Spleen (tissue), 7 donors: ENCODE data around the gene THRSP.

Experiments
- POLR2A ChIP-seq, 3 donors: fragments of 450-650 bp; IDR thresholded peaks; one replicate each; pipeline ENCODE4 v1.5.1; 2017; ENCODE audit warnings: antibody characterized with exemption in 3 of 3, mild to moderate bottlenecking in 1 of 3
- POLR2AphosphoS5 ChIP-seq, 3 donors: sonication (generic); formaldehyde crosslinking; IDR thresholded peaks; one replicate each; pipeline ENCODE4 v1.5.1; 2017; ENCODE audit warnings: antibody characterized with exemption in 3 of 3
- TF ChIP-seq, protein P1 (sequence below), 11 experiments: fragments of 200-600 bp in 7 of 11; fragments of 450-650 bp in 4 of 11; sonication (generic) in 4 of 11; IDR thresholded peaks in 8 of 11; conservative IDR thresholded peaks in 3 of 11; 1 replicate in 7 of 11; 2 replicates in 4 of 11; pipeline versions ENCODE4 v1.4.0 to v1.8.0; 2016 to 2021; ENCODE audit warnings: antibody characterized with exemption in 11 of 11, inconsistent platforms in 4 of 11, mild to moderate bottlenecking in 1 of 11
- donor health status: DM: no; HTN: no; CAD: no; lungs with moderate emphysema.
- donor health status: DM: no; HTN: no; CAD: no.
- donor health status: DM: no; HTN: no; CAD: no.

DNA sequence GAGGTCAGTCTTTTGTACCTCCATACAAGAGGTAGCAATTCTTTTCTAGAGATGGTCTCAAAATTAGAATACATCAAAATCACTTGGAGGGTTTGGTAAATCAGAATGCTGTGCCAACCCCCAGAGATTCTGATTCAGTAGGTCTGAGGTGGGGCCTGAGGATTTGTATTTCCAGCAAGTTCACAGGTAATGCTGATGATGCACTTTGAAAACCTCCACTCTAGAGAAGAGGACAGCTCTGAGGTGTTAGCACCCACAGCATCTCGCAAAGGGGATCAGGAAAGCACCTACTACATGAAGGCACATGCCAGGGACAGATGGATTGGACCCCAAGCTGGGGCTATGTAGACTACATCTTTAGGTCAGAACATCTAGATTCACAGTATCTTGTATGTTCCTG, 47.8 kb upstream of the THRSP start:
- TF ChIP-seq, protein P1, sequence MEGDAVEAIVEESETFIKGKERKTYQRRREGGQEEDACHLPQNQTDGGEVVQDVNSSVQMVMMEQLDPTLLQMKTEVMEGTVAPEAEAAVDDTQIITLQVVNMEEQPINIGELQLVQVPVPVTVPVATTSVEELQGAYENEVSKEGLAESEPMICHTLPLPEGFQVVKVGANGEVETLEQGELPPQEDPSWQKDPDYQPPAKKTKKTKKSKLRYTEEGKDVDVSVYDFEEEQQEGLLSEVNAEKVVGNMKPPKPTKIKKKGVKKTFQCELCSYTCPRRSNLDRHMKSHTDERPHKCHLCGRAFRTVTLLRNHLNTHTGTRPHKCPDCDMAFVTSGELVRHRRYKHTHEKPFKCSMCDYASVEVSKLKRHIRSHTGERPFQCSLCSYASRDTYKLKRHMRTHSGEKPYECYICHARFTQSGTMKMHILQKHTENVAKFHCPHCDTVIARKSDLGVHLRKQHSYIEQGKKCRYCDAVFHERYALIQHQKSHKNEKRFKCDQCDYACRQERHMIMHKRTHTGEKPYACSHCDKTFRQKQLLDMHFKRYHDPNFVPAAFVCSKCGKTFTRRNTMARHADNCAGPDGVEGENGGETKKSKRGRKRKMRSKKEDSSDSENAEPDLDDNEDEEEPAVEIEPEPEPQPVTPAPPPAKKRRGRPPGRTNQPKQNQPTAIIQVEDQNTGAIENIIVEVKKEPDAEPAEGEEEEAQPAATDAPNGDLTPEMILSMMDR (IDR thresholded peaks at IDR 0.05 in 8 of 11, conservative IDR thresholded peaks at IDR 0.05 in 3 of 11): no peak
- no peak for TF ChIP-seq POLR2AphosphoS5 (IDR thresholded peaks at IDR 0.05)
- TF ChIP-seq POLR2A (IDR thresholded peaks at IDR 0.05): no peak
